Stimulated activated CD4-positive, alpha-beta T cell treated with anti-CD3 and anti-CD28 coated beads, Interleukin-4, amount 100 ng/mL, for 1 hour (primary cell): ENCODE results near the gene PUS3.
"Not testable (repeated sequence)": the region's sequence is repeated elsewhere in the genome, so short reads cannot be mapped to it uniquely, and the experiment has no call there.

Experiments used
- DNase-seq: peaks from one replicate; pipeline ENCODE4 v3.0.0-alpha.2; 2020

The PUS3 gene

DNA sequence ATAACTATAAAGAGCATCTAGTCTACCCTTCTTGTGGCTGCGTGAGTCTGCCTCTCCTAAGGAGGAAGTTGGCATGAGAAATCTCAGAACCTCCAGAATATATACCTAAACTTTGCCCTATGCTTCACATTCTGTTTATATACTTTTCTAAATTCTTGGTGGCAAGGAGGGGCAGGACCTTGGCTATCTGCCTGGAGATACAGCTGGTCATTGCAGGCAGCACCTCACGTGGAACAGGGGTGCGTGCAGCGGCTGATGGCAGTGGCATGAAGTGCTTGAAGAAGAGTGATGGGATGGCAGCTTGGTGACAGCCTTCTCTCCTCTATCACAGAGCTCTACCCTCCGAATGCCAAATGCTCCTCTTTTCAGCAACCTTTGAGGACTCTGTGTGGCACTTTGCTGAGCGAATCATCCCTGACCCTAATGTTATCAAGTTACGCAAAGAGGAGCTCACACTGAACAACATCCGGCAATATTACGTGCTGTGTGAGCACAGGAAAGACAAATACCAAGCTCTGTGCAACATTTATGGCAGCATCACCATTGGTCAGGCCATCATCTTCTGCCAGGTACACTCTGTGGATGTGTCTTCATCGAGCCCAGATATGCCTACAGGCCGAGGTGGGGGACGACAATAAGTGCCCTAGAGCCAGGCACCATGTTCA is 13.8 kb upstream of the PUS3 start:
- no peak for DNase-seq

DNA sequence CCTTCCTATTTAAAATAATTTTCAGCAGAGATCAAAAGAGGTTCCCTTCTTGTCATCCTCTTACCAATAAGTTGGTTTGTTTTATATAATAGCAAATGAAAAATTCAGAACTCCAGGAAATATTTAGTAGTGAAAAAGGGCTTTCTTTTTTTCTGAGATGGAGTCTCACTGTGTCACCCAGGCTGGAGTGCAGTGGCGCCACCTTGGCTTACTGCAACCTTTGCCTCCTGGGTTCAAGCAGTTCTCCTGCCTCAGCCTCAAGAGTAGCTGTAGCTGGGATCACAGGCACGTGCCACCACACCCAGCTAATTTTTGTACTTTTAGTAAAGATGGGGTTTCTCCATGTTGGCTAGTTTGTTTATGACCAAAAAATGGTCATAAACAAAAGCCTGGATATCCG is 11.6 kb upstream of the PUS3 start:
- DNase-seq = not testable (repeated sequence)

DNA sequence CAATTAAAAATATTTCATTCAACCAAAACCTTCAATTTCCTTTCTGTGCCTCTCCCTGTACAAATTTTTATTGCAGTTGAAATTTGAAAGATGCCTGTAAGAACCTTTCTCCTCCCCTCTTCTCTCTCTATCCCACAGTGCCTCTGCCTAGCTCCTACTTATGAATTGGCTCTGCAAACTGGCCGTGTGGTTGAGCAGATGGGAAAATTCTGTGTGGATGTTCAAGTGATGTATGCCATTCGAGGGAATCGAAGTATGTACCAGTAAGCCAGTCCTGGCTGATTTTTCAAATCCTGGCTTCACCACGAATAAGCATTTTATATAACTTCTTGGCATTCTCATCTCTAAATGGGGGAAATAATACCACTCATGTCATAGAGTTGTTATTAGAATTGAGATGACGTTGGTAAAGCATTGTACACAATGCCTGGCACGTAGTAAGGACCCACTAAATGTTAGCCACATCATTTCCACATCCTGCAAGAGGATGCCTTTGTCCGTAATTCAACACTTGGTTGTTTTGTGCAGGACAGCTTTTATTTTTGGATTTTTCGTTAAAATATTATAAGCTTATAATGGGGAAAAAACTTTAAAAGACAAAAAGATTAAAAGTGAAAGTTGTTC is 7.3 kb upstream of the PUS3 start:
- no peak for DNase-seq

DNA sequence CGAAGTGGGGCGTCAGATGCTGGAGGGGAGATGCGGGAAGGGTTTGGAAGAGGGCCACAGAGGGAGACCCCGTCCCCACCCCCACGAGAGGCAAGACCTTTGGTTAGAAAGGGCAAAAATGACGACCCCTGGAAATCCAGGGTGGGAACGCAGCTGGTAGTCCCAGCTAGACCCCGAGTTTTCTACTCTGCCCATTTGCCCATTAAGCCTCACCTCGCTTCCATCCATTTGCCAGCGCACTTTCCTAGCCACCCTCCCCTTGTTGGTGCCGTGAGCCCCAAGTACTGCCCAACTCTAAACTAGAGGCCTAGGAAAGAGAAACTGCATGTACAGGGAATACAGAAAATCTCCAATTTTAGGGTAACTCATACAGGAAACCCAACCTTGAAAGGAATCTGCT is 1.7 kb upstream of the PUS3 start:
- DNase-seq = no peak

DNA sequence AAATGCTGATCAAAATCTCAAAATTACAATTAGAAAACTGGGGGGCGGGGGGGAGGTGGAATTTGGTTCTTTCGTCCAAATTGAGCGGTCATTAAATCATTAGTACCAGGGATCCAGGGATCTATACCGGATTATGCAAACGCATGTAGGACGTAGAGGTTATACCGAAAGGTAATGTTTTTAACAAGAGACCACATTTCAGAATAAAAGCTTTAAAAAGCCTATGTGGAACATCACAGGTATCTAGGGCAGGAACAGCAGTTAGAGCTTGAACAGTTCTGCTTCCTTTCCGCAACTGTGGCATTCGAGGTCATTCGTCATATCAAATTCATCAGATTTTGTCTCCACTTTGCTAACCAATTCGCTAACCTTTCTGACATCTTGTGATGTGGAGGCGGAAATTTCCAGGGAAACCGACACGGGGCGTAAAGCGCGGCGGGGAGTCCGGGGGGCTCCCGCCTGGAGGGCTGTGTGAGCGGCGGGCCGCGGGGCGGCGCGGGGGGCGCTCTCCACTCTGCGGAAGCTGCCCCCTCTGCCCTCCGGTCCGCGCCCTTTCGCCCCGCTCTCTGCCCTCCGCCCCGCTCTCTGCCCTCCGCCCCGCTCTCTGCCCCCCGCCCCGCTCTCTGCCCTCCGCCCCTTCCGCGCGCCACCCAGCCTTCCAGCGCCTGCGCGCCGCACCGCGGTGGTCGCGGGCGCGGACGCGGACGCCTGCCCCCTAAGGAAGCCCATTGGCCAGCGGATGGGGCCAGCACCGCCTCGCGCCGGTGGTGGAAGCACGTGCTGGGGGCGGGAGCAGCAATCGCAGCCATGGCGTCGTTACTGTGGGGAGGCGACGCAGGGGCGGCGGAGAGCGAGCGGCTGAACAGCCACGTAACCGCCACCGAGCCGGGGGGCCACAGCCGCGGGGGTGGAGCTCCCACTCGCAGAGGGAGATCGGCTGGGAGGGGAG is 979 bp upstream of the PUS3 start, which contains the start of gene DDX25:
Gene DDX25, plus strand, starts transcription at position 798 of the 949 bp plus-strand sequence. Its CDS starts 10 bp downstream, at position 808.
- peak; percentile 17 for DNase-seq

DNA sequence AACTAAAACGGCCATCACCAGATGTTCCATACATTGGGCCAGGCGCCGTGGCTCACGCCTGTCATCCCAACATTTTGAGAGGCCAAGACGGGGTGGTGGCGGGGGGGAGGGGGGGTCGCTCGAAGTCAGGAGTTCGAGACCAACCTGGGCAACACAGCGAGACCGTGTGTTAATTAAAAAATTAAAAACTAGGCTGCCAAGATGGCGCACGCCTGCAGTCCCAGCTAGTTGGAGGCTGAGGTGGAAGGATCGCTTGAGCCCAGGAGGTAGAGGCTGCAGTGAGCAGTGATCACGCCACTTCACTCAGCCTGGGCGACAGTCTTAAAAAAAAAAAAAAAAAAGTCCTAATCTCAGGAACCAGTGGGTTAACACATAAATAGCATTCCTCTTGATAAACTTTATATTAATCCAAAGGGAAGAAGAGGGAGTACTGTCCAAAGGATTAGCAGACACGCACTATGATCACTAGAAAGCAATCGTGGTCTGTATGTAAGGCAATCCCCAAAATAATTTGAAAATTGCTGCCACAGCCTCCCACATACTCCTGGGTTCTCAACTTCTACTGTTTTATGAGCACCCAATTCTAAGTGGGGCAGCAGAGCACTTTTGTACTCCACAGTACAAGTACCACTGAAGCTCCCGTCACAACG is 604 bp downstream of the PUS3 start:
- no peak for DNase-seq

DNA sequence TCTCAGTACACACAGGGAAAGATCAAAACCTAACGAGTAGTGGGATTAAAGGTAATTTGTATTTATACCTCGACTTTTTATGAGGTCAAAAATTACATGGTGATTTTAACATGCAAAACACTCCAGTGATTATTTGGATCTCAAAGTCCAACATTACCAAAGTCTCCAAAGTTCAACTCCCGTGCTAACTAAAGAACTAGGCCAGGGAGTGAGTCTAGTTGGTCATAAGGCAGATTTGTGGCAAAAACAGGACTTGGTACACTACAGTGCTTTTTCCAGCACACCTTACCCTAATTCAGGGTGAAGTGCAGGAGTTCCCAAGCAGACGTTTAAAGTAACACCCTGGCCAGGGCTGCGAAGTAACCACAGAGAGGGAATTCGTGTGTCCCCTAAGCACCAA is 1.1 kb downstream of the PUS3 start:
- DNase-seq = no peak

DNA sequence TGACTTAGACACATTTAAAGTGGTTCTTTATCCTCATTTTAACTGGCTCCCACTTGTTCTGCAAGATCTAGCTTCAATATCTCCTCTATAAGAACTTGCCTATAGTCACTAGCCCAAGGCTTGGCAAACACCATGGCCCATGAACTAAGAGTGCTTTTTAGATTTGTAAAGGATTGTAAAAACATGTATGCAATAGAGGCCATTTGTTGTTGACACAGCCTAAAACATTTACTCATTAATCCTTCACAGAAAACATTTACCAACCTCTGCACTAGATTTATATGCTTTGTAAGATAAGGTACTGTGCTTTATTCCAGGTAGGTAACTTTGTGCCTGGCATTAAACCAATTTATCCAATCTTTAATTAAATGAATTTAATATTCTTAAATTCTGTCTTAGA is 10.0 kb downstream of the PUS3 start:
- DNase-seq = no peak

DNA sequence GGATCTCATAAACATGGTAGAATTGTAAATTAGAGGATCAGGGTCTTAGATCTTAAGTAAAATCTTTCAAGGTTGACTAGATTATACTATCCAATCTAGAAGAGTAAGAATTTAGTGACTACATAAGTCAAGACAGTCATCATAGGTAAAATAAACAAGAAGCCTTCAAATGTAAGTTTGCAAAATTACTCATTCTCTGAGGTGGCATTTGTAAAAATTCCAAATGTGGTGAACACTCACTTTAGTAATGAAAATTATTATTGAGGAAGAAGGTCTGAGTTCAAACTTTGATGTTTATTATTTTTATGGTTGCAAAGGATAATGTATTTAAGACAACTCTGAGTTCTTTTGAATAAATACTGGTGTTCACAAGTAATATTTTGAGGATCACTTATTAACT is 10.9 kb downstream of the PUS3 start:
- no peak for DNase-seq

DNA sequence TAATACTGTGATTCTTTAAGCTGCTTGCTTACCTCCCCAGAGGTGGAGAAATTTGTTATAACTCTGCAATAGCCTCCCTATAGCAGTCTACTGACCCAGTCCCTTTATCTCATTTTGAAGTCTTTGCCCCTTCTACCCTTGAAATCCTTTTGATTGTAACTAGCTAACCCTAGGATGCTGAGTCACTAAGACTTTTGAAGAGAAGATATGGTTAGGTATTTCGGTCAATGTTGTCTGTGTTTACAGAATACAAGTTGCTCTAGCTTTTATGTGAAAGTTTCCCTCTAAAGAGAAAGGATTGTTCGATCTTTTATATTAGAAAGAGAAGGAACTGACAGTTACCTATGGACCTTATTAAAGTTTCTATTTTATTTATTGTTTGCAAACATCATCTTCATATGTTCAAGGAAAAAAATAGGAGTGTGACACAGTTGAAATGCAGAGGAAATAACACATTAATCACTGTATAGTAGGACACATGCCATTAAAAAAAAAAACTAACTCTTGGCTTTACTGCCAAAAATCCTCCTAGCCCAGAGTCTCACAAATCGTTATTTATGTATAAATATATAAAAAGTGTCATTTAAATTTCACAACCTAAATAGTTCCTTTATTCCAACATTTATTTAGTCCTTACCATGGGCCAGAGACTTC is 12.4 kb downstream of the PUS3 start:
- no peak for DNase-seq

DNA sequence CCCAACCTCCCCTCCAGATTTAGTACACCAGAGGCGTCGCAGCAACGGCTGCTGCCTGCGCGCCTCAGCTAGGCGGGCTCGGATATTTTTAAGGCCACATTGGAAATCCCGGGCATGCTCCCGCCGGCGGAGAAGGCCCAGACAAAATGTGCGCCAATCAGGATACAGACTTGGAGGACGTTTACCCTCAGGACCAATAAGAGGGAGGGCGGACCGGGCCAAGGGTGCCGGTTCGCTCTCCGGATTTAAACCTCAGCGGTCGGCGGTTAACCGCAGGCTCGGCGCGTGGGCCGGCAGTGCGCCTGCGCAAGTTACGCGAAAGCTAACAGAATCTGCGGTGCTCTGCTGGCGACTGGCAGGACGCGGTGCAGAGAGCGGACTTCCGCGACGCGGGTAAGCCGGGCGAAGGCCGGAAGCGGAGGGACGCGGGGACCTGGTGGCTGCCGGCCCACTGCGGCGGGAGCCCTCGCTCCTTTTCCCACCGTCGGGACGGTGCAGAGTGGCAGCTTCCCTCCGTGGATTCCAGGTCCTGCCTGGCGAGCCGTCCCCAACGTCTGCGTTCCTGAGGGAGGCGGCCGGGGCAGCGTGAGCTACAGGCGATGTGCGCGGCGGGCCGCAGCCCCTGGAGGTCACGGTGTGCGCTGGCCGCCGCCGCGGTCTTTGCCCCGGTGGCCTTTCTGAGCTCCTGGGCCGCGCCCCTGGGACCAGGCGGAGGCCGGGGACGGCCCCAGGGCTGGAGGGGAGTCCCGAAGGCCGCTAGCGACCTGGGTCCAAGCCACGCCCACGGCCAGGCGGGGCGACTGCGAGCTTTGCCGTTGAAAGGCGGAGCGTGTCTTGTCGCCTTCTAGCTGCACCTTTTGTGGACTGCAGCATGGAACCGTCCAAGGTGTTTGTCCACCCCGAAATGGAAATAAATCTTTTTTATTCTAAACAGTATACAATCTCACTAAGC is 15.4 kb downstream of the PUS3 start, which contains the start of gene HYLS1:
Gene HYLS1, plus strand, starts transcription at position 296 of the 952 bp plus-strand sequence. CDS start 11,701 bp downstream, outside the sequence.
- DNase-seq = peak; percentile 91

DNA sequence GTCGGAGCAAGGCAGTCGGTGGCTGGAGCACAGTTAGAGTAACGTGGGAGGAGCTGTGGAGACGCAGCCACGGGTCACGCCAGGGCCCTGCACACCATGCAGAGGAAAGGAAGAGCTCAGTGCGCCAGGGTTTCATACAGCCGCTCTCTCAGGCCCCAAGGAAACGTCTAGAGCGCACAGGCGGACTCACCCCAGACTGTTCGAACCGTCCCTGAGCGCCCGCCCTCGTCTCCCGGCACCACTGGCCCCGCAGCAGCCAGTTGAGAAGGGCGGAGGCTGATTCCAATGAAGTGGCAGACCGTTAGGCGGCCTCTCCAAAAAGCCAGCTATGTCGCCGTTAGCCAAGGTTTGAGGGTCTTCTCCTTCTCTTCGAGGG is 16.0 kb downstream of the PUS3 start:
- DNase-seq = peak; percentile 36

DNA sequence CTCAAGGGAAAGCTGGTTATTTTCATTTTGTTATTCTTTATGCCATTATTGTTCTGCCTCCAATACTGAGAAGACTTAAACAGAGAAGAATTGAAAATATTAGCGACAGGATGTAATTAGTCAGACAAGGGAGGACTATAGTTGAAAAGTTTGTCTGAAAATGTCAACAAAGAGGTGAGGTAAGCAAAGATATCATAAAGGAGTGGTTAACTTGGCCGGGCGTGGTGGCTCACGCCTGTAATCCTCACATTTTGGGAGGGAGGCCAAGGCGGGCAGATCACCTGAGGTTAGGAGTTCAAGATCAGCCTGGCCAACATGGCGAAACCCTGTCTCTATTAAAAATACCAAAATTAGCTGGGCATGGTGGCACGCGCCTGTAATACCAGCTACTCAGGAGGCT is 19.6 kb downstream of the PUS3 start:
- DNase-seq = no peak

DNA sequence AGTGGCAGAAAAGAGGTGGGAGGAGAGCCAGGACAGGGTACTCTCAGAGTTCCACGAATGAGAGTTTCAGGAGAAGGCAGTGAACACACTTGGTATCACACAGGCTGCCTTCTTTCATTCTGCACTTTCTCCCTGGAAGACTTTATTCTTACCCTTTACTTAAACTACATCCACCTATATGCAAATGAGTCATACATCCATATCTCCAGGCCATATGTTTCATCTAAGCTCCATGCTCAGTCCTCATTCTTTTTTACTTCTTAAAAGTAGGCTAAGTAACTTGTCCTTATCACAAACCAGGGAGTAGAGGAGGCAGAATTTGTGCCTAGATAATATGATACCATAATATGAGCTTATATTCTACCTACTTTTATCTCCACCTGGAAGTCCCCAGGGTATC is 21.7 kb downstream of the PUS3 start:
- DNase-seq = no peak

DNA sequence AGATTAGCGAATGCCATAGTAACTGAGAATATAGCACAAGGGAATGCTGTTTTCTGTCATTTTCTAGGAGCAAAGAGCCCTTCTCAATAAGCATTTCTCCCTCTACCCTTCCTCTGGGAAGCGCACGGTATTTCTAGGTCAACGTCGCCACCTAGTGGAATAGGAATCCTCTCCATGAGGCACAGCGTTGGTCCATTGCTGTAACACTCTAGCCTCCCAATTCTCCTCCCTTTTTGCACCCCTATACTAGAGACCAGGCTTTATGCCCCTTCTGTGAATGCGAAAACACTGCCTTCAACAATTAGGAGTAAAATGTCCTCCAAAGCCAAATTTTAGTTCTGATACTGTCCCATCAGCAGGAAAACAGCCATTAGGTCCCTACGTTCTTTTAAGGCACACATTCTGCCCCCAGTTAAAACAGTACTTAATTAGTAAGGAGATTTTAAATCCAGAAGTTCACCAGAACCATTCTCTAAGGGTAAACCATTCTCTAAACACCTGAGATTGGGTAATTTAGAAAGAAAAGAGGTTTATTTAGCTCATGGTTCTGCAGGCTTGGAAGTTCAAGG is 28.4 kb downstream of the PUS3 start:
- peak; percentile 28 for DNase-seq

DNA sequence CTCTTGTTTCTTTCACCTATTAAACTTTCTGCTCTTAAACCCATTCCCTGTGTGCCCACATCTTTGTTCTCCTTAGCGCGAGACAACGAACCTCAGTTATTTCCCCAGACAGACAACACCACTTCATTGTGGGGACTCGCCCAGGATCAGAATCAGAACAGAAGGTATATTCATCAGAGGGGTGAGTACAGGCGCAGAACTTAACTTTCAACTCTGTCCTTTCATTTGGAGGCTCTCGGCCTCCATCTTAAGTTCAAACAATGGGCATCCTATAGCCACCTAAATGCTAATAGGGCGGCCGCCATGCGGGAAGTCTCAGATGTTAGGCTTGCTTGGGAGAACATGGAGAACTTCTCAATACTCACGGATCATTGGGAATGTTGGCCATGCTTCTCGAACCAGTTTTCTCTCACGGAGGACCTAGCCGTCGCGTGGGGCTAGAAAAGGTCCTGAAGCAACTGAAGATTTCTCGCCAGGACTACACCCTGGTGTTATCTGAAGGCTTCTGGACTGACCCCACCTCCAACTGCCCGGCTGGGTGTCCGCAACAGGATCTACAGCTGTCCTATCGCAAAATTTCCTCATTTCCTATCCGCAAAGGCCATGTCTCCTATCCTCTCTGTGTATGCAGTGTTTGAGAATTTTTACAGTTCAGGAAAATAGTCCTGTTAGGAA is 29.0 kb downstream of the PUS3 start:
- no peak for DNase-seq

DNA sequence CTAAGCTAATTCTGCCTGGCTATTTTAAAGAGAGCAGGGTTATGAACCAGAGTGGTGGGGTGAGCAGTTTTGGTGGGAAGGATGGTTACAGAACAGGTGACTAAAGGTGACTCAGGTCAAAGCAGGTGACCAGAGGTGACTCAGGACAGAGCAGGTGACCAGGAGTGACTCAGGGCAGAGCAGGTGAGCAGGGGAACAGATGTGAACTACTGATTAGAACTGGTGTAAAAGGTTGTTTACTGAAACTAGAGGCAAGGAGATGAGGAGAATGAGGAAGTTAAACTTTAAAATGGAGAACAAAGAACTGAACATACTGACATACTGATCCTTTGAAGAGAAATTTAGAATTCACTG is 30.9 kb downstream of the PUS3 start:
- no peak for DNase-seq

DNA sequence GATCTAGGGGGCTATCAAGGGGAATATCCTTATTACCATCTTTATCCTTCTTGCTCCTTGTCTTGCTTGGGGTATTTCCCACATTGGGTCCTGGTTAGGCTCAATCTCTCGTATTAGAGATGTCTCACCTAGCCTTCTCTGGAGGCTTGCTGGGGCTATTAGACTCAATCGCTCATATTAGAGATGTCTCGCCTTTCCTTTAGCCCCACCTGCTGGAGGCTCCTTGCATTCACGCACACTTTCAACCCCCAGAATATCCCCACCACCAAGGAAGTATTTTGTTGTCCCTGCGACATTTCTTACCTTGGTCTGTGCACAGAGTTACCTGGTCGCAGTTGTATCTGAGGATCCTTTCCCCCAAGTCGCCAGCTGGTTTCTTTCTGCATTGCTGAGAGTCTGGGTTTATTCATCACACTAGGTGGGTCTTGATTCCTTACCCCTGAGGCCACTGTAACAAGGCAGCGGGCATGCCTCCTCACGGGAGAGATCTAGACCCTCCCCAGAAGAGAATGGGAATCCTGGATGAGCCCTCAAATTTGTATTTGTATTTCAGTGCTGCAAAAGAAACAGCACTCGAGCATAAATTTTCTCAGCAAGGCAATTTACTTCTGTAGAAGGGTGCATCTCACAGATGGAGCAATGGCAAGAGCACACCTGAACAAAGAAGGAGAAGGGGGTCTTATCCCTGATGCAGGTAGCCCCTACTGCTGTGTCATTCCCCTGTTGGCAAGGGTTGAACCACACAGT is 31.4 kb downstream of the PUS3 start:
- DNase-seq = peak; percentile 12

DNA sequence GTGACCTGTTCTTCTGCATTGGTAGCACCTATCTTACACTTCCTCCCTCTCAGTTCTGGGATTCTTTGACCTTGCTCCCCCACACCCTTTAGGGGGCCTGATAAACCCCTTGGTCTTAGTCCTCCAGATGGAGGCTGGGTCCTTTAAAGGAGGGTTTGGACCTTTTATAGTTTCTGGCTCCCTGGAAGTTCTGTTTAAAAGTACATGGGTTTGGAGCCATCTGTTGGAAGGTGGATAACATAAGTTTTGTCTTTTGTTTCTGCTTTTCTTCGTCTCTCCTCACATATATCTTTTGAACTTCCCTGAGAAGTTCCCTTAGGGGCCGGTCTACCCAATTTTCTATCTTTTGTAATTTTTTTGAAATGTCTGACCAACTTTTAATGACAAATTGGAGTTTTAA is 33.5 kb downstream of the PUS3 start:
- DNase-seq = no peak

DNA sequence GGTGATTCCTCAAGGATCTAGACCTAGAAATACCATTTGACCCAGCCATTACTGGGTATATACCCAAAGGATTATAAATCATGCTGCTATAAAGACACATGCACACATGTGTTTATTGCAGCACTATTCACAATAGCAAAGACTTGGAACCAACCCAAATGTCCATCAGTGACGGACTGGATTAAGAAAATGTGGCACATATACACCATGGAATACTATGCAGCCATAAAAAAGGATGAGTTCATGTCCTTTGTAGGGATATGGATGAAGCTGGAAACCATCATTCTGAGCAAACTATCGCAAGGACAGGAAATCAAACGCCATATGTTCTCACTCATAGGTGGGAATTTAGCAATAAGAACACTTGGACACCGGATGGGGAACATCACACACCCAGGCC is 37.7 kb downstream of the PUS3 start:
- DNase-seq = not testable (repeated sequence)
